Osteoblast (primary cell): ENCODE data around the gene MRPL21. TPM values are rescaled to one million over a fixed set of nuclear protein-coding genes. Genes with fewer than 3 reads are reported as not detected.

Experiments used
- DNase-seq: peaks from one replicate; pipeline ENCODE4 v3.0.0; 2011; ENCODE audit warnings: low spot score, mixed read lengths; ENCODE audit not compliant: insufficient read length; ENCODE audit errors: missing footprints
- H2AFZ ChIP-seq: 2 replicates; pipeline ENCODE4 v1.6.0; 2011; ENCODE audit warnings: mild to moderate bottlenecking, low read length
- H3K27ac ChIP-seq: 2 replicates; pipeline ENCODE4 v1.5.1; 2011; ENCODE audit warnings: mild to moderate bottlenecking, low read depth, low read length, moderate library complexity
- H3K27me3 ChIP-seq: 2 replicates; pipeline ENCODE4 v1.6.0; 2012; ENCODE audit warnings: mild to moderate bottlenecking, control low read depth, inconsistent platforms, low read length, moderate library complexity; ENCODE audit not compliant: insufficient read depth
- H3K36me3 ChIP-seq: 2 replicates; pipeline ENCODE4 v1.5.1; 2011; ENCODE audit warnings: mild to moderate bottlenecking, low read length, control low read depth, moderate library complexity; ENCODE audit not compliant: insufficient read depth
- H3K4me1 ChIP-seq: 2 replicates; pipeline ENCODE4 v1.5.1; 2011; ENCODE audit warnings: mild to moderate bottlenecking, low read length, control low read depth, moderate library complexity; ENCODE audit not compliant: insufficient read depth
- H3K4me2 ChIP-seq: 2 replicates; pipeline ENCODE4 v1.6.0; 2011; ENCODE audit warnings: mild to moderate bottlenecking, low read length; ENCODE audit not compliant: insufficient read depth
- H3K4me3 ChIP-seq: fragments of 200-600 bp; sonication (generic); 3 replicates; pipeline ENCODE4 v1.5.1; 2012; ENCODE audit warnings: mild to moderate bottlenecking, low read length, inconsistent platforms; ENCODE audit not compliant: insufficient read depth
- H3K79me2 ChIP-seq: 2 replicates; pipeline ENCODE4 v1.6.0; 2012; ENCODE audit warnings: mild to moderate bottlenecking, low read length, control low read depth, inconsistent platforms; ENCODE audit not compliant: insufficient read depth
- H3K9me3 ChIP-seq: 2 replicates; pipeline ENCODE4 v1.5.1; 2011; ENCODE audit warnings: low read depth, low read length, control low read depth
- H4K20me1 ChIP-seq: 2 replicates; pipeline ENCODE4 v1.6.0; 2012; ENCODE audit warnings: mild to moderate bottlenecking, low read length, control low read depth; ENCODE audit not compliant: insufficient read depth
- total RNA-seq: library from RNA; depleted of rRNA; stranded (reverse); fragments of >200 nt; gene quantifications from 2 replicates; pipeline ENCODE4 v1.2.3, GENCODE V29; 2012
- TF ChIP-seq, protein P1 (sequence below): IDR thresholded peaks from 2 replicates; pipeline ENCODE4 v1.5.1; 2011; ENCODE audit warnings: mild to moderate bottlenecking, low read depth, low read length, moderate library complexity; ENCODE audit errors: extremely low read depth

Gene MRPL21
- total RNA-seq, 1 donor: 51.0 TPM

DNA sequence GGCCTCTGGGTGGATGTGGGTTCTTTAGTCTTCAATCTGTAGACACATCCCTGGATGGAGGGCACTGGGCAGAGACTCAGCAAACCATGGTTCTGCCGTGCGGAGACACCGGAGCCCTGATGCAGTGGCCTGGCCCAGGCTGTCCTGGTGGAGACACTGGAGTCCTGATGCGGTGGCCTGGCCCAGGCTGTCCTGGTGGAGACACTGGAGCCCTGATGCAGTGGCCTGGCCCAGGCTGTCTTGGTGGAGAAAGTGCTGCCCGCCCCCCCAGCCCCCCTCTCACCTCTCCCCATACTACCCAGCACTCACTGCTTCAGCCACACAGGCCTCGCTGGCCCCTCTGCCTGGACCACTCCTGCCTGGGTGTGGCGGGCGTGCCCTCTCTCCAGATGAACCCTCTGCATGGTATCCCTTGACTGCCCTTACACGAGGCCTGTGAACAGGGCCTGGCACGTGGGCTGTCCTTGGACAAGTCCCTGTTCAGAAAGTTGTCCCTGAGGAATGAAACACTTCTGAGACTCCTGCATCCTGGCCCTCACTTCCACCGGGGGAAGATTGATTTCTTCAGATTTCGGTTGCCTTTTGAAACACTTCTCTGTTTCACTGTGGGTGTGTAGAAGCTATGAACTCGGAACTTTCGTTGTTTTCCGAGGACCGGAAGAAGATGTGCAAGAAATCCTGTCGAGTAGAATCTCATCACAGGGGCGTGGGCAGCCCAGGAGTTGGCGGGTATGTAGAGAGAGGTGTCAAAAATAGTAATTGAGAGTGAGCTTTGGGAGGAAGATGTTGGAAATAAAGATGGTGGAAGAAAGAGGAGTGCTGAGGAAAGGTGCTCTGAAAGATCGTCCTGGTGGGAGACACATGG is 26.3 kb upstream of the MRPL21 start:
- Histone ChIP-seq H3K4me3 (no peak overlapping the region), H4K20me1 (no peaks in the 10 kb centered on the region), H3K27ac (no peak overlapping the region), H3K27me3 (no peaks in the 10 kb centered on the region), H2AFZ (no peak overlapping the region), H3K4me1 (no peaks in the 10 kb centered on the region), H3K36me3 (peaks cover 43% of the 10 kb centered on the region), H3K79me2 (no peaks in the 10 kb centered on the region), H3K4me2 (no peak overlapping the region), H3K9me3 (no peaks in the 10 kb centered on the region)
- TF ChIP-seq, protein P1, sequence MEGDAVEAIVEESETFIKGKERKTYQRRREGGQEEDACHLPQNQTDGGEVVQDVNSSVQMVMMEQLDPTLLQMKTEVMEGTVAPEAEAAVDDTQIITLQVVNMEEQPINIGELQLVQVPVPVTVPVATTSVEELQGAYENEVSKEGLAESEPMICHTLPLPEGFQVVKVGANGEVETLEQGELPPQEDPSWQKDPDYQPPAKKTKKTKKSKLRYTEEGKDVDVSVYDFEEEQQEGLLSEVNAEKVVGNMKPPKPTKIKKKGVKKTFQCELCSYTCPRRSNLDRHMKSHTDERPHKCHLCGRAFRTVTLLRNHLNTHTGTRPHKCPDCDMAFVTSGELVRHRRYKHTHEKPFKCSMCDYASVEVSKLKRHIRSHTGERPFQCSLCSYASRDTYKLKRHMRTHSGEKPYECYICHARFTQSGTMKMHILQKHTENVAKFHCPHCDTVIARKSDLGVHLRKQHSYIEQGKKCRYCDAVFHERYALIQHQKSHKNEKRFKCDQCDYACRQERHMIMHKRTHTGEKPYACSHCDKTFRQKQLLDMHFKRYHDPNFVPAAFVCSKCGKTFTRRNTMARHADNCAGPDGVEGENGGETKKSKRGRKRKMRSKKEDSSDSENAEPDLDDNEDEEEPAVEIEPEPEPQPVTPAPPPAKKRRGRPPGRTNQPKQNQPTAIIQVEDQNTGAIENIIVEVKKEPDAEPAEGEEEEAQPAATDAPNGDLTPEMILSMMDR: no peak
- DNase-seq: no peak

DNA sequence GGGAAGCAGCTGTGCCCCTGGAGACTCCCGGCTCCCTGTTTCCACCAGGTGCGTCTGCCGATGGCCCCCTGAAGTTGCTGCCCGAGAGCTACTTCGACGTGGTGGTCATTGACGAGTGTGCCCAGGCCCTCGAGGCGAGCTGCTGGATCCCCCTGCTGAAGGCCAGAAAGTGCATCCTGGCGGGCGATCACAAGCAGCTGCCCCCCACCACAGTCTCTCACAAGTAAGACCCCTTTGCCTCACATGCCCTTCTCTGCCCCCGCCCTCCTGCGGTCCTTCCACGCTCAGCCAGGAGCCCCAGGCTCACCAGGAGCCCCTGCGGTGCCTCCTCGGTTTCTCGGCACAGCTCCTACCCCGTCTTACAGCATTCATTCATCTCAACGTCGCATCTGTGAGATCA is 25.5 kb upstream of the MRPL21 start:
- TF ChIP-seq, protein P1: no peak
- Histone ChIP-seq H3K27ac (no peak overlapping the region), H3K4me2 (no peak overlapping the region), H3K4me1 (no peaks in the 10 kb centered on the region), H3K27me3 (no peaks in the 10 kb centered on the region), H3K4me3 (no peak overlapping the region), H3K79me2 (peaks cover 4% of the 10 kb centered on the region), H2AFZ (no peak overlapping the region), H3K36me3 (peaks cover 44% of the 10 kb centered on the region), H3K9me3 (peaks cover 2% of the 10 kb centered on the region), H4K20me1 (no peaks in the 10 kb centered on the region)
- no peak for DNase-seq

DNA sequence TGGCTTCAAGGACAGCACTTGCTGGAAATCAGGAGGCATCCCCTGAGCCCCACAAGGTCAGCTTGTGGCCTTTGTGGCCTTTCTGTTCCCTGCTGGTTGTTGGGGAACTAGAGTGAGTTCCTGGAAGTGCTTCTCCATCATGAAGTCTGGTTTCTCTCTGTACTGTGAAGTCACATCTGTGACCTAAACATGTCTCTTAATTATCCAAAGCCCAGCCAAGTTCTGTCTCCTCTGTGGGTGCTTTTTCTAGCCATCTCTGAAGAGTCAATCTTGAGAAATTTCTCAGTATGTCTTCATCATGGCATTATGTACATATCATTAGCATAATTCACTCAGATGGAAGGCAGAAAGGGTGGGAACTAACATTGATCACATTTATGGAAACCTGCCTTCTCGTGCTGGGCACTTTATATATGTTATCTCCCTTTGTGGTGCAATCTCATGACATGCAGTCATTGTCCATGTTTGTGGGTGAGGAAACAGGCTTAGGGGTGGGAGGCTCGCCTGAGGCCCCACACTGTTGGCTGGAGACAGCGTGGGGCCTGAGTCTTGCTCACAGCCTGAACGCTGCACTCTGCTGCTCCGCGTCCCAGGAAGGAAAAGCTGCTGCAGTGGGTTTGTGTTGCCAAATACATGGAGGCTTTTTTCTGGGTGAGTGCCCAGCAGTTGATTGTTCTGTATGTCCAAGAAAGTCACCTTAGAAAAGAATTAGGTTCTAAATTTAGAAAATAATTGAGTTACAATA is 24.7 kb upstream of the MRPL21 start:
- H3K36me3 ChIP-seq: peaks cover 44% of the 10 kb centered on the region
- no peak overlapping the region for H3K4me3 ChIP-seq
- no peak overlapping the region for H3K27ac ChIP-seq
- no peaks in the 10 kb centered on the region for H3K27me3 ChIP-seq
- H3K9me3 ChIP-seq: peaks cover 2% of the 10 kb centered on the region
- H2AFZ ChIP-seq: no peak overlapping the region
- H3K4me1 ChIP-seq: no peaks in the 10 kb centered on the region
- H3K4me2 ChIP-seq: no peak overlapping the region
- peaks cover 4% of the 10 kb centered on the region for H3K79me2 ChIP-seq
- TF ChIP-seq, protein P1: no peak
- DNase-seq: no peak
- H4K20me1 ChIP-seq: no peaks in the 10 kb centered on the region
